Keratinocyte (primary cell): ENCODE results near the gene SEC62. TPM values are rescaled to one million over a fixed set of nuclear protein-coding genes. Genes with fewer than 3 reads are reported as not detected.

Experiments
- DNase-seq: peaks from one replicate; pipeline ENCODE4 v3.0.0-alpha.2; 2011; ENCODE audit warnings: low read depth, missing footprints, low spot score
- FAIRE-seq: peaks from 2 replicates; lab custom pipeline; 2011; peaks lifted over from hg19 to GRCh38; lab: Jason Lieb, UNC
- H2AFZ ChIP-seq: 2 replicates; pipeline ENCODE4 v1.6.0; 2012; ENCODE audit warnings: low read length, control low read depth, inconsistent platforms; ENCODE audit not compliant: control insufficient read depth
- H3K27ac ChIP-seq: 2 replicates; pipeline ENCODE4 v1.5.1; 2011; ENCODE audit warnings: low read length; ENCODE audit not compliant: control insufficient read depth, insufficient read depth
- H3K27me3 ChIP-seq: 3 replicates; pipeline ENCODE4 v1.6.0; 2011; ENCODE audit warnings: low read length; ENCODE audit not compliant: control insufficient read depth, insufficient read depth; ENCODE audit errors: extremely low read depth
- H3K36me3 ChIP-seq, 2 experiments: 2 replicates in 1 of 2; 3 replicates in 1 of 2; pipeline ENCODE4 v1.5.1; 2011; ENCODE audit warnings: low read length in 2 of 2, mild to moderate bottlenecking in 1 of 2; ENCODE audit not compliant: control insufficient read depth in 2 of 2, insufficient read depth in 2 of 2; ENCODE audit errors: extremely low read depth in 1 of 2
- H3K4me1 ChIP-seq: 3 replicates; pipeline ENCODE4 v1.5.1; 2011; ENCODE audit warnings: low read length; ENCODE audit not compliant: control insufficient read depth, insufficient read depth; ENCODE audit errors: extremely low read depth
- H3K4me2 ChIP-seq: 3 replicates; pipeline ENCODE4 v1.6.0; 2011; ENCODE audit warnings: low read depth, low read length; ENCODE audit not compliant: control insufficient read depth, insufficient read depth; ENCODE audit errors: extremely low read depth
- H3K4me3 ChIP-seq, 3 experiments: fragments of 200-600 bp in 1 of 3; sonication (generic) in 1 of 3; 2 replicates in 2 of 3; 3 replicates in 1 of 3; pipeline ENCODE4 v1.5.1; 2011 to 2016; ENCODE audit warnings: low read length in 3 of 3, mild to moderate bottlenecking in 3 of 3, control low read depth in 2 of 3, inconsistent platforms in 1 of 3, low read depth in 1 of 3, mixed read lengths in 1 of 3, mixed run types in 1 of 3, moderate library complexity in 1 of 3; ENCODE audit not compliant: control insufficient read depth in 2 of 3, insufficient read depth in 2 of 3; ENCODE audit errors: extremely low read depth in 1 of 3
- H3K79me2 ChIP-seq: 2 replicates; pipeline ENCODE4 v1.6.0; 2012; ENCODE audit warnings: low read length; ENCODE audit not compliant: control insufficient read depth, insufficient read depth
- H3K9ac ChIP-seq: 3 replicates; pipeline ENCODE4 v1.6.0; 2011; ENCODE audit warnings: low read length; ENCODE audit not compliant: control insufficient read depth, insufficient read depth; ENCODE audit errors: extremely low read depth
- H3K9me1 ChIP-seq: 3 replicates; pipeline ENCODE4 v1.6.0; 2011; ENCODE audit warnings: low read length; ENCODE audit not compliant: control insufficient read depth, insufficient read depth; ENCODE audit errors: extremely low read depth
- H3K9me3 ChIP-seq: 2 replicates; pipeline ENCODE4 v1.5.1; 2012; ENCODE audit warnings: low read depth, low read length; ENCODE audit not compliant: control insufficient read depth
- H4K20me1 ChIP-seq: 3 replicates; pipeline ENCODE4 v1.6.0; 2011; ENCODE audit warnings: low read length; ENCODE audit not compliant: control insufficient read depth, insufficient read depth; ENCODE audit errors: extremely low read depth
- CTCF ChIP-seq, 3 experiments: IDR thresholded peaks in 1 of 3; conservative IDR thresholded peaks in 1 of 3; optimal IDR thresholded peaks in 1 of 3; 2 replicates in 2 of 3; 3 replicates in 1 of 3; pipeline versions ENCODE3 to v1.5.1; 2011; ENCODE audit warnings: low read length in 3 of 3, mild to moderate bottlenecking in 3 of 3, moderate library complexity in 2 of 3, control low read depth in 1 of 3, inconsistent platforms in 1 of 3; ENCODE audit not compliant: insufficient read depth in 2 of 3; ENCODE audit errors: extremely low read depth in 1 of 3
- EZH2 ChIP-seq: IDR thresholded peaks from one replicate; pipeline ENCODE4 v1.6.1; 2012; ENCODE audit warnings: inconsistent platforms, mild to moderate bottlenecking, low read length, moderate library complexity
- dilution Hi-C: fragments of 300-500 bp; cut with MboI; formaldehyde crosslinking; loops from one replicate; pipeline ENCODE4 v1.7.0; 2020; ENCODE audit warnings: low sequenced_read_pairs; ENCODE audit not compliant: extremely low pct_ligation_motif_present
- polyA plus RNA-seq, 5 experiments: library from polyadenylated mRNA; depleted of rRNA in 3 of 5; stranded (reverse) in 3 of 5; stranded (forward) in 1 of 5; unstranded in 1 of 5; fragments of >200 nt; gene quantifications; 1 replicate in 1 of 5; 2 replicates in 3 of 5; 3 replicates in 1 of 5; pipeline versions ENCODE4 v1.2.1 to v1.2.3, GENCODE V29; 2011 to 2012; ENCODE audit warnings: missing spikeins in 2 of 5, low read depth in 1 of 5, low replicate concordance in 1 of 5

Gene SEC62
- polyA plus RNA-seq, 1 donor (not counting 4 experiments of a cell fraction or from before 2014, with no cell fraction given), result 63.3 TPM

GRCh38 chr3:169964176-169964575 lies 2.4 kb upstream of the SEC62 start:
- Histone ChIP-seq H4K20me1 (no peaks in the 10 kb centered on the region), H3K9me1 (no peaks in the 10 kb centered on the region), H3K9ac (no peak overlapping the region), H3K36me3 (no peaks in the 10 kb centered on the region), H3K4me3 (no peak overlapping the region), H3K79me2 (peaks cover 26% of the 10 kb centered on the region), H3K4me2 (no peak overlapping the region), H3K4me1 (peaks cover 16% of the 10 kb centered on the region), H3K9me3 (no peaks in the 10 kb centered on the region), H3K27me3 (peaks cover 4% of the 10 kb centered on the region), H3K27ac (no peak overlapping the region), H2AFZ (no peak overlapping the region)
- dilution Hi-C loops, result no loop called here
- FAIRE-seq (no peak), DNase-seq (no peak)
- TF ChIP-seq EZH2 (no peak), CTCF (optimal IDR thresholded peaks at IDR 0.05 in 1 of 3, IDR thresholded peaks at IDR 0.05 in 1 of 3, conservative IDR thresholded peaks at IDR 0.05 in 1 of 3; ENCODE audit: extremely low read depth in 1 of 3, insufficient read depth in 2 of 3, low read length in 3 of 3) (no peak)

GRCh38 chr3:169965562-169966427 lies 812 bp upstream of the SEC62 start:
- dilution Hi-C loops, result no loop called here
- Histone ChIP-seq H3K79me2 (peaks cover 41% of the 10 kb centered on the region), H3K27me3 (no peaks in the 10 kb centered on the region), H3K4me1 (peaks cover 17% of the 10 kb centered on the region), H3K36me3 (no peaks in the 10 kb centered on the region), H3K4me2 (peak overlapping the region; percentile 92), H2AFZ (peak overlapping the region; percentile 91), H3K4me3 (peak overlapping the region; percentile 76 to 89 (median 79)), H3K9me3 (no peaks in the 10 kb centered on the region), H4K20me1 (no peaks in the 10 kb centered on the region), H3K9ac (peak overlapping the region; percentile 99), H3K9me1 (no peaks in the 10 kb centered on the region), H3K27ac (peak overlapping the region; percentile 90)
- FAIRE-seq (no peak), DNase-seq (no peak)
- no peak for TF ChIP-seq CTCF (optimal IDR thresholded peaks at IDR 0.05 in 1 of 3, IDR thresholded peaks at IDR 0.05 in 1 of 3, conservative IDR thresholded peaks at IDR 0.05 in 1 of 3; ENCODE audit: extremely low read depth in 1 of 3, insufficient read depth in 2 of 3, low read length in 3 of 3)
- TF ChIP-seq EZH2, result no peak
